Endothelial cell (in vitro differentiated cells): ENCODE data around the gene POP5. TPM values are rescaled to one million over a fixed set of nuclear protein-coding genes. Genes with fewer than 3 reads are reported as not detected.
"Not testable (repeated sequence)": the region's sequence is repeated elsewhere in the genome, so short reads cannot be mapped to it uniquely, and the experiment has no call there.

Source experiments
- DNase-seq: peaks from one replicate; pipeline ENCODE4 v3.0.0; 2021; ENCODE audit warnings: low spot score
- H3K27ac Mint-ChIP-seq: one replicate; pipeline ENCODE4 v1.8.0; 2021; ENCODE audit warnings: mixed read lengths, inconsistent platforms; ENCODE audit not compliant: unreplicated experiment
- H3K27me3 Mint-ChIP-seq: one replicate; pipeline ENCODE4 v1.8.0; 2021; ENCODE audit warnings: mild to moderate bottlenecking, moderate library complexity, mixed read lengths, inconsistent platforms; ENCODE audit not compliant: unreplicated experiment
- H3K36me3 Mint-ChIP-seq: one replicate; pipeline ENCODE4 v1.8.0; 2021; ENCODE audit warnings: mild to moderate bottlenecking, low read depth, mixed read lengths, inconsistent platforms; ENCODE audit not compliant: unreplicated experiment
- H3K4me1 Mint-ChIP-seq: one replicate; pipeline ENCODE4 v1.8.0; 2021; ENCODE audit warnings: mild to moderate bottlenecking, mixed read lengths, inconsistent platforms; ENCODE audit not compliant: unreplicated experiment
- H3K4me3 Mint-ChIP-seq: one replicate; pipeline ENCODE4 v1.8.0; 2021; ENCODE audit warnings: mild to moderate bottlenecking, mixed read lengths, inconsistent platforms; ENCODE audit not compliant: unreplicated experiment
- H3K9me3 Mint-ChIP-seq: one replicate; pipeline ENCODE4 v1.8.0; 2021; ENCODE audit warnings: mixed read lengths, inconsistent platforms; ENCODE audit not compliant: unreplicated experiment
- total RNA-seq: library from RNA; stranded (reverse); fragmentation: NEBNext Ultra II Directional; extraction: Animal tissue kit (Norgen Biotek cat#: 25700); gene quantifications from one replicate; pipeline ENCODE4 v1.2.1, GENCODE V29; 2021; ENCODE audit not compliant: unreplicated experiment
- TF ChIP-seq, protein P1 (sequence below): fragments of 200-600 bp; sonication (generic); IDR thresholded peaks from one replicate; pipeline ENCODE4 v1.5.0; 2021; ENCODE audit warnings: antibody characterized with exemption; ENCODE audit not compliant: unreplicated experiment

Gene POP5
- total RNA-seq, 1 donor from 2014 or later = 17.8 TPM

DNA sequence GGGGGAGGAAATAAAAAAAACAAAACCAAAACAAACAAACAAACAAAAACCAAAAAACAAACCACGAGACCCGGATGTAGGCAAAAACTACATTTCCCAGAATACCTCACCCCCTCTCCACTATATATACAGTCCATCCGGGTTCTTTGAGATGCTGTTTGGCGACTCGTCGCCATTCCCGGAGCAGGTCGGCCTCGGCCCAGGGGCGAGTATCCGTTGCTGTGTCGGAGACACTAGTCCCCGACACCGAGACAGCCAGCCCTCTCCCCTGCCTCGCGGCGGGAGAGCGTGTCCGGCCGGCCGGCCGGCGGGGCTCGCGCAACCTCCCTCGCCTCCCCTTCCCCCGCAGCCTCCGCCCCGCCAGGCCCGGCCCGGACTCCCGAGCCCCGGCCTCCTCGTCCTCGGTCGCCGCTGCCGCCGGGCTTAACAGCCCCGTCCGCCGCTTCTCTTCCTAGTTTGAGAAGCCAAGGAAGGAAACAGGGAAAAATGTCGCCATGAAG is 46.9 kb downstream of the POP5 start, which contains the start of gene RNF10:
Gene RNF10 (plus strand): TSS at position 154 of the 500 bp plus-strand sequence. CDS start 456 bp downstream, outside the sequence.
- Mint-ChIP-seq H3K4me3 (peak within 1 kb of the TSS; percentile 95), H3K27me3 (peaks cover 4% of the 10 kb centered on the region), H3K9me3 (no peaks in the 10 kb centered on the region), H3K36me3 (peaks cover 3% of the 10 kb centered on the region), H3K27ac (peak within 1 kb of the TSS; percentile 89), H3K4me1 (peaks cover 39% of the 10 kb centered on the region)
- TF ChIP-seq, protein P1, sequence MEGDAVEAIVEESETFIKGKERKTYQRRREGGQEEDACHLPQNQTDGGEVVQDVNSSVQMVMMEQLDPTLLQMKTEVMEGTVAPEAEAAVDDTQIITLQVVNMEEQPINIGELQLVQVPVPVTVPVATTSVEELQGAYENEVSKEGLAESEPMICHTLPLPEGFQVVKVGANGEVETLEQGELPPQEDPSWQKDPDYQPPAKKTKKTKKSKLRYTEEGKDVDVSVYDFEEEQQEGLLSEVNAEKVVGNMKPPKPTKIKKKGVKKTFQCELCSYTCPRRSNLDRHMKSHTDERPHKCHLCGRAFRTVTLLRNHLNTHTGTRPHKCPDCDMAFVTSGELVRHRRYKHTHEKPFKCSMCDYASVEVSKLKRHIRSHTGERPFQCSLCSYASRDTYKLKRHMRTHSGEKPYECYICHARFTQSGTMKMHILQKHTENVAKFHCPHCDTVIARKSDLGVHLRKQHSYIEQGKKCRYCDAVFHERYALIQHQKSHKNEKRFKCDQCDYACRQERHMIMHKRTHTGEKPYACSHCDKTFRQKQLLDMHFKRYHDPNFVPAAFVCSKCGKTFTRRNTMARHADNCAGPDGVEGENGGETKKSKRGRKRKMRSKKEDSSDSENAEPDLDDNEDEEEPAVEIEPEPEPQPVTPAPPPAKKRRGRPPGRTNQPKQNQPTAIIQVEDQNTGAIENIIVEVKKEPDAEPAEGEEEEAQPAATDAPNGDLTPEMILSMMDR = no peak
- DNase-seq = peak; percentile 77

DNA sequence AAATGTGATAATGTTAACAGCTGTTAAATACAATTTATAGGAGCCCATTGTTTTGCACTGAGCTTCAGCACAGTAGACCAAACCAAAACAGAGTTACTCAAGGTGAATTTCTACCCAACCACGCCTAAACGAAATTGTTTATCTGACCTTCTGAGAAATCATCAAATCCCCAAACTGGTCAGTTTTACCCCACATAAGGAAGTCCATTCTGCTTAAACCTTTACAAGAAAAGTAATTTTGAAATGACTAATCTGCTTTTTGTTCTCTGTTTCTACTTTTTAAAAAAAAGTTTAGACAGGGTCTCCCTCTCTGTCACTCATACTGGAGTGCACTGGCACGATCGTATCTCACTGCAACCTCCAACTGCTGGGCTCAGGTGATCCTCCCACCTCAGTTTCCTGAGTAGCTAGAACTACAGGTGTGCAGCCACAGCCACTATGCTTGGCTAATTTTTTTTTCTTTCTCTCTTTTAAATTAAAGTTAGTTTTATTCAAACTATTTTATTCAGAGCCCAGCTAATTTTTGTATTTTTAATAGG is 48.4 kb downstream of the POP5 start:
- Mint-ChIP-seq H3K36me3 (no peaks in the 10 kb centered on the region), H3K4me1 (peaks cover 30% of the 10 kb centered on the region), H3K4me3 (no peak overlapping the region), H3K9me3 (no peaks in the 10 kb centered on the region), H3K27me3 (peaks cover 4% of the 10 kb centered on the region), H3K27ac (no peak overlapping the region)
- DNase-seq = no peak
- TF ChIP-seq, protein P1 = no peak

DNA sequence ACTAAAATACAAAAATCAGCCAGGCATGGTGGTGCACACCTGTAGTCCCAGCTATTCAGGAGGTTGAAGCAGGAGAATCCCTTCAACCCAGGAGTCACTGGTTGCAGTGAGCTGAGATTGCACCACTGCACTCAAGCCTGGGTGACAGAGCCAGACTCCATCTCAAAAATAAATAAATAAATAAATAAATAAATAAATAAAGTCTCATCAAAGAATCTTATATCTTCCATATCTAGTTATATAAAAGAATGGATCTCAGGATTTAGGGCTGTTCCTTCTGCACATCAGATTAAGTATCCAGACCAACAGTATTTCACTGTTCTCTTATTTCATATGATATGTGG is 50.8 kb downstream of the POP5 start:
- H3K27me3 Mint-ChIP-seq, H3K36me3 Mint-ChIP-seq, H3K27ac Mint-ChIP-seq, H3K9me3 Mint-ChIP-seq, DNase-seq, H3K4me3 Mint-ChIP-seq: not testable (repeated sequence)
- peaks cover 10% of the 10 kb centered on the region for H3K4me1 Mint-ChIP-seq

DNA sequence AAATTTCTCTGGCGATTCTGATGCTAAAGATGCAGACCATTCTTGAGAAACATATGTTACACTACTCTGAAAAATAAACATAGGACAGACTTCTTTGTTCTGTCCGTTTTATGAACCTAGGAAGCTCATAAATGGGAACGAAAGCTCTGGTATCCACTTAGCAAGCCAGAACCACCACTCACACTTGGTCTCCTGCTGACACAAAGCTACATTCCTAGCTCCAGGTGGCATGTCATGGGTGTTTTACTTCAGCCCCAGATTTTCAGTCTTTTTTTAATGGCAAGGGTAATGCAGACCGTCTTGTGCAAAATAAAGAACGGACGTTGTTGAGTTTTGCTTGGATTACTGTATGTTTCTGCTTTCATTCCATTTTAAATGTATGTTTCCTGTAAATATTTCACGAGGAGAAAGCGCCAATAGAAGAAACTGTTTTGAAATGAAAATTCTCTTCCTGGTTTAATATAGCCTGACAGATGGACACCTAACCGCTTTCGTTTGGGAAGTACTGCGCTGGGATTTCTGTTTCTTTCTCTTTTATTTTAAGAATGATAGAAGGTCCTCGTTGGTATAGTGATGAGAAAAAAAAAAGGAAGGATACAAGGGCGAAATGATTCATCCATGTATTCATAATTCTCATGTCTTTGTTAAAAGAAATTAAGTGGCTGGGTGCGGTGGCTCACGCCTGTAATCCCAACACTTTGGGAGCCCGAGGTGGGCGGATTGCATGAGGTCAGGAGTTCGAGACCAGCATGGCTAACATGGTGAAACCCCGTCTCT is 51.4 kb downstream of the POP5 start:
- H3K4me1 Mint-ChIP-seq = peaks cover 7% of the 10 kb centered on the region
- peak; percentile 6 for DNase-seq
- peaks cover 4% of the 10 kb centered on the region for H3K27me3 Mint-ChIP-seq
- H3K4me3 Mint-ChIP-seq = peak overlapping the region; percentile 100
- H3K36me3 Mint-ChIP-seq = no peaks in the 10 kb centered on the region
- H3K27ac Mint-ChIP-seq = peak overlapping the region; percentile 99
- TF ChIP-seq, protein P1 = no peak
- no peaks in the 10 kb centered on the region for H3K9me3 Mint-ChIP-seq

DNA sequence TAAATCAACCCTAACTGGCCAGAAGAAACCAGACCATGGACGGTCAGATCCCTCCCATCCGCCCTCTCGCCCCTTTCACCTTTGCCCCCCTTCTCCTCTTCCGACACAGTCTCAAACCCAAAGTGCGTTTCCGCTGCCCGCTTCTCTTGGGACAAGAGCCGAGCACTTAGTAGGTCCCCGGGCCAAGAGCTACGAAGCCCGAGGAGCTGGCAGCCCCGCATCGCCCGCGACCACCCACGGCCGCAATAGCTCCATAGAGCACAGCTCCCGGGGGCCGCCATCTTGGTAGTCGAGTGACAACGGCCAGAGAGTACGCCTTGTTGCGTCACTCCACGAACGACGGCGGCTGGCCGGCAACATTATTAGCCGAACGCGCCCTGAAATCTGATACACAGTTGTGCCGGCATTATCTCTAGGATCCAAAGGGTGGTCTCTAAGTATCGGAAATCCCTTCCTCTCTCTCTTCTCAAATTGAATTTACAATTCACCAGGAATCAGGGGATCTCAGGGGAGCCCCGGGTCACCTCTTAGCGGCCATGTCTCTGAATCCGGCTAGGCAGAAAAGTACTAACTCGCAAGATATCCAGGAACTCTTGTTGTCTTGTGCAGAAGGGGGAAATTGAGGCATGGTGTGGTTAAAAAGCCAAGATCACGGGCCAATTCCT is 52.2 kb downstream of the POP5 start, which contains the start of gene COQ5:
Gene COQ5 (minus strand): TSS at position 298 of the 665 bp plus-strand sequence. CDS start 17 bp downstream, at position 281.
- TF ChIP-seq, protein P1 = no peak
- H3K4me3 Mint-ChIP-seq = peak within 1 kb of the TSS; percentile 100
- H3K27me3 Mint-ChIP-seq = peaks cover 4% of the 10 kb centered on the region
- peak within 1 kb of the TSS; percentile 99 for H3K27ac Mint-ChIP-seq
- DNase-seq = peak; percentile 87
- no peaks in the 10 kb centered on the region for H3K36me3 Mint-ChIP-seq
- H3K9me3 Mint-ChIP-seq = no peaks in the 10 kb centered on the region
- H3K4me1 Mint-ChIP-seq = peaks cover 7% of the 10 kb centered on the region

Other genes starting within 250 kb of the POP5 start
- gene MSI1, start 212.2 kb downstream of the POP5 start, total RNA-seq = 27.6 TPM
- 294 TPM for gene COX6A1, start 143.3 kb downstream of the POP5 start, total RNA-seq
- gene TRIAP1, start 135.0 kb downstream of the POP5 start, total RNA-seq = 39.8 TPM
- 25.5 TPM for gene GATC, start 135.0 kb downstream of the POP5 start, total RNA-seq
- gene SRSF9, start 111.7 kb downstream of the POP5 start, total RNA-seq = 255 TPM
- 392 TPM for gene DYNLL1, start 85.3 kb downstream of the POP5 start, total RNA-seq
- gene COQ5, start 52.2 kb downstream of the POP5 start, total RNA-seq = 27.2 TPM
- 157 TPM for gene RNF10, start 47.0 kb downstream of the POP5 start, total RNA-seq
- gene CABP1, start 59.2 kb upstream of the POP5 start, total RNA-seq = not detected
- gene MLEC, start 105.7 kb upstream of the POP5 start, total RNA-seq = 124 TPM
- gene UNC119B, start 129.1 kb upstream of the POP5 start, total RNA-seq = 35.0 TPM
- 5.6 TPM for gene ACADS, start 144.4 kb upstream of the POP5 start, total RNA-seq